Activated CD8-positive, alpha-beta memory T cell treated with anti-CD3 and anti-CD28 coated beads, Interleukin-2, amount 50 U/mL, for 24 hours (primary cell): Measurements from ENCODE around the gene TRIM16.
"Not testable (repeated sequence)": the region's sequence is repeated elsewhere in the genome, so short reads cannot be mapped to it uniquely, and the experiment has no call there.

Experiments used
- DNase-seq: peaks from one replicate; pipeline ENCODE4 v3.0.0-alpha.2; 2020; ENCODE audit errors: extremely low read depth

The TRIM16 gene

DNA sequence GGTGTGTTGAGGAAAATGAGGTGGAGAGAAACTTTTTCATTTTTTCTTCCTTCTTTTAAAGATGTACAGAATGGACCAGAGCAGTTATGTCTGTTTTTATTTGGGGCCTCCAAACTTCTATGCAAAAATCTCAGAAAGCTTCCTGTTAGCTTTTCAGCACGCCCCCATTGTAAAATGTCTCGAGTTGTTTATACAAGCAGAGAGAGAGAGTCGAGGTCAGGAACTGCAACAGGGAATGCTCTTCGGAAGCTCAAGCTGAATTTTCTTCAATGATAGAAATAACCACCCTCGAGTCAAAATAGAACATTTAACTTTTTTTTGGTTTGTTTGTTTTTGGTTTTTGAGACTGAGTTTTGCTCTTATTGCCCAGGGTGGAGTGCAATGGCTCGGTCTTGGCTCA lies 68.3 kb downstream of the TRIM16 start:
- not testable (repeated sequence) for DNase-seq

DNA sequence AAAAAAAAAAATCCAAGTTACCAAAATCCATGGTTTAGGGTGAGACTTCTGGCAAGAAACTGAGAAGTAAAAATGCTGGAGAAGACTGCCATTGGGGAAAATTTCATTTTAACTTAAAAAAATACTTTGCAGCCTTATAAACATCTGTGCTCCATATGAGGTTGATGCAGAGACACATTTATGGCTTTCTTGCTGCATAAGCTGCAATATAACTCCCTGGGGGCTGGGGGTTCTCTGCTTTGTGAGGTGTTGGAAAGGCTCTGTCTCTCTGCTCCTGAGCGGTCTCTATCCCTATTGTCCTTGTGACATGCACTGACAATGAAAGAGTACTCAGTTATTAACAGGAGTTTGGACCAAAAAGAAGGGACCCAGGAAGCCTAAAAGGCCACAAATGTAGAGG lies 71.0 kb downstream of the TRIM16 start:
- not testable (repeated sequence) for DNase-seq

DNA sequence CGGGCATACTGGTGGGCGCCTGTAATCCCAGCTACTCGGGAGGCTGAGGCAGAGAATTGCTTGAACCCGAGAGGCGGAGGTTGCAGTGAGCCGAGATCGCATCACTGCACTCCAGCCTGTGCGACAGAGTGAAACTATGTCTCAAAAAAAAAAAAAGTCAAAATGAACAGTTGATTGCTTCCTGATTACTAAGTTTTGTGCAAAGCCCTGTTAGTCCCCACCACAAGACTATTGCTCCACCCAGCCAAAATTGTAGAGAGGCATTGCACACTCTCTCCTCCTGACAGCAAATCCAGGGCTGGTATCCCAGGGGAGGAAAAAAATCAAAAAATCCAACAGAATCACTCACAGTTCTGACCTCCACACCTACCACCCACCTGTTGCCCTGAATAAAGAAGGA lies 91.2 kb downstream of the TRIM16 start:
- not testable (repeated sequence) for DNase-seq

DNA sequence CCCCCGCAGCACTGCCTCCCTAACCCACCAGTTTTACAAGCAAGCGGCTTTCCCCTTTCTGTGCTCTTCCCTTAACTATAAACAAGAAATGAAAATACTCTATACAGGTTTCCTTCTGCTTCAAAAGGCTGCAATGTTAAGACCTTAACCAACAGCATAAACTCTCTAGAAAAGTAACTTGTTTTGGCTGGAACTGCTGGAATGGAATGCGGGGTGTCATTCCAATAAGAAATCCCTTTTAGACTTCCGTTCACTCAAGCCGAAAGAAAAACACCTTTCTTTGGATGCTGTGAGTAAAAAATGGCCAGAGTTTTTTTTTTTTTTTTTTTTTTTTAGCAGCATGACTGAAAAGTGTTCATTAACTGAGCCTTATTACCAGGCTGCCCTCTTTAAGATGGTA lies 92.1 kb downstream of the TRIM16 start:
- DNase-seq = not testable (repeated sequence)

DNA sequence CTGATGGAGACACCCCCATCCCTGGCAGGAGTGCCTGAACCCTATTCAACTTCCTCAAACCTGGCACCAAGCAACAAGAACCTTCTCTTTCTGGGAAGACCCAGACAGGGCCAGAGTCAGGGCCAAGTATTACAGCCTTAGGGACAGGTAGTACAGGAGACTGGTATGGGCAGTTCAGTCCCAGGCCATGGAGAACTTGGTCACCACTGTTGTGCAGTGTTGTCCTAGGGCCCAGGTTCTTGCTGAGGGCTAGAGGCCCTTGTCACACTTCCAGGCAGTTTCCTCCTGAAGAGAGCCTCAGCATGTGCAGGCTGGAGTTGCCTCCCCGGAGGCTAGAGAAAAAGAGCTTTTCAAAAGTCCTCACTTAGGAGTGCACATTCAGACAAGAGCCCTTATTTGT lies 93.3 kb downstream of the TRIM16 start:
- not testable (repeated sequence) for DNase-seq

DNA sequence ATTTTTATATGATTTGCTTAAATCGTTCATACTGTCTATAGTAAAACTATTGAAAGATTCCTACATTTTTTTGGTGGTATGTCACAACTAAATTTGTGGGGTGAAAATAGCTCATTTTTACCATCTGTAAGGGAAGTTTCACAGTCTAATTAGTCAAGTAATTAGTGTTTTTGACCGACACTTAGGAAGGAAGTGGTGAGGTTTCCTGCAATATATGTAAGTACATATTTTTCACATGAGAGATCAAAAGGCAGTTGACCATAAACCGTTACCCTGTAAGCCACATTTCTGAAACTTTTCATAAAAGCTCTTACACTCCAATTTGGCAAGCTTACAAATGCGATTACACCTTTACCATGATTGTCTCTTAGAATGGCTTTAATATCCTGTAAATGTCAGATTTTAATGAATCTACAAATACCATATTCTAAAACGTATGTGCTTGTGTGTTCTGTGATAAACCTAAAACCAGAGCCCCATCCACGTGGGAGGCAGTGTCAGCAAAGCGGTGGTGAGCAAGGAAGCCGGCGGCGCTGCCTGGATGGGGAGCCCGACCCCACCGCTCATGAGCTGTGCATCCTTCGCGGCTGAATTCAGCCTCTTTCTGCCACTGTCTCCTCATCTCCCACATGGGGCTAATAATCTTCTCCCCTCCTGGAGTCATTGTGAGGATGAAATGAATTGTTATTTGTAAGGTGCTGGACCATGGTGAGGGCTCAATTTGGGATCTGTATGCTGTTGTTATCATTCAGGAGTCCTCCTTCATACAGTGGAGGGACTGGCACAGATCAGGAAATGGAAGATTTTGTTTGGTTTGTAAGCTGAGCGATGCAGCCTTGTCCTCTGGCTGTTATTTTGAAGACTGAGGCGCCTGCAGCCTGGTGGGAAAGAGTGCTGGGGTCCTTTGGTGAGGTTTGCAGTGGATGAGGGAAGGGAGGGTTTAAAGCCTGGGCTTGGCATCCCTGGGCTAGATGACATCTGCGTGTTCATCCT lies 94.3 kb downstream of the TRIM16 start:
- peak; percentile 10 for DNase-seq

DNA sequence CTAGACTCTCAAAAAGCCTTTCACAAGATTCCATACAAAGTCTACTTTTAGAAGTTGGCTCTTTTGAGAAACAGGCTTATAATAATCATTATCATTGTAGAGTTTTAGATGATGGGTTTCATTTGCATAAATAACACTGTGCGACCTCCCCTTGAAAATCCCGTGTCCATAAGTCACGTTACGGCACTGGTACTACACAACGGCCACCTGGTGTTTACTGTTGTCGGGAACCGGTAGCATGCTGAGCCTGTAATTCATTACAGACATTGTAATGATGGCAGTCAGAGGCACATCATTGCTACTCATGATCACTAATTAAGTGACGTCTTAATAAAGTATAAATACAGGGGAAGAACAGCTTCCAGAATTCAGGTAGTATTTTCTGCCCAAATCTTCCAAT lies 96.1 kb downstream of the TRIM16 start:
- DNase-seq = not testable (repeated sequence)

DNA sequence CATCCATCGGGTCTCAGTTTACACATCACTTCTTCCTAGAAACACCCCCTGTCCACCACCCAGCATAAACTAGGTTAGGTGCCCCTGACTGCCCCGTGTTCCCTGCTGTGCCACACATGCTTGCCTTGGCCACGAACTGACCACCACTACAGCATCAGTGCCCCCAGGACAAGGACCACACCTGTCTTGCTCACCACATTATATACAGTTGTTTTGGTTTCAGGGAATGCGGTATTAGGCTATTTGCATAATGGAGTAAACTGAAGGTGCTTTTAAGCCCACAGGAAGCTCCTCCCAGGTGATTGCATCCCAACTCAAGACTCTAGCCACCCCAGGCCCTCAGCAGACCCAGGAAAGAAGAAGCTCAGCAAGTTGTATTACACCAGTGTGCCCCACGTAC lies 100.8 kb downstream of the TRIM16 start:
- not testable (repeated sequence) for DNase-seq

DNA sequence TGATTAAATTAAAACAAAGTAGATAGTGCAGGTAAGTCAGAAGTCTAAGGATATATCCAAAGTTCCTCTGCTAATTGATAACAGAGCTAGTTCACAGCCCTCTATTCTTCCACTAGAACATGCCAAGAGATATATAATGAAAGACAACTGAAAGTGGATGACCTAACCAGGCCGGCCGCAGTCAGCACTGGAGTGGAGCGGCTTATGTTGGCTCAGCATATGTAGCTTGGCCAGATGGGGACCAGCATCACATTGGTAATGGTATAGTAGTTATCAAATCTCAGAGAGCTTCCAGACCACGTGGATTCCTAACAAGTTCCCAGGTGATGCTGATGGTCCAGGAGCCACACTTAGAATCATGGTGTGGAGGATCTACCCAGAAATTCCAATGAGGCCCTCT lies 102.6 kb downstream of the TRIM16 start:
- DNase-seq = not testable (repeated sequence)
